Activated naive CD4-positive, alpha-beta T cell treated with anti-CD3 and anti-CD28 coated beads, Interleukin-2, amount 10 ng/mL, durations not matched to agents 7 days and 5 days (primary cell): ENCODE data around the gene KIF18B.

Source experiments
- CTCF ChIA-PET: fragments of 350-600 bp; sonication (Branson Sonifier 250); formaldehyde crosslinking; loops from one replicate; lab custom pipeline; 2021; ENCODE audit warnings: antibody characterized with exemption; lab: Charles Lee
- DNase-seq: peaks from one replicate; pipeline ENCODE4 v3.0.0-alpha.2; 2020
- H3K27ac Mint-ChIP-seq: one replicate; pipeline ENCODE4 v1.8.0; 2021; ENCODE audit warnings: mild to moderate bottlenecking, moderate library complexity, mixed read lengths
- H3K27me3 Mint-ChIP-seq: one replicate; pipeline ENCODE4 v1.8.0; 2021; ENCODE audit warnings: mild to moderate bottlenecking, mixed read lengths
- H3K36me3 Mint-ChIP-seq: one replicate; pipeline ENCODE4 v1.8.0; 2021; ENCODE audit warnings: mixed read lengths
- H3K4me1 Mint-ChIP-seq: one replicate; pipeline ENCODE4 v1.8.0; 2021; ENCODE audit warnings: mixed read lengths
- H3K4me3 Mint-ChIP-seq: one replicate; pipeline ENCODE4 v1.8.0; 2021; ENCODE audit warnings: mild to moderate bottlenecking, moderate library complexity, mixed read lengths
- H3K9me3 Mint-ChIP-seq: one replicate; pipeline ENCODE4 v1.8.0; 2021; ENCODE audit warnings: mixed read lengths

KIF18B gene

GRCh38 chr17:44947461-44948314 is at the start of gene KIF18B:
Gene KIF18B, minus strand, starts transcription at chr17:44947773. Its CDS starts 11,429 bp downstream, at chr17:44936344.
- Mint-ChIP-seq H3K9me3 (no peaks in the 10 kb centered on the region), H3K4me1 (peaks cover 45% of the 10 kb centered on the region), H3K4me3 (peak within 1 kb of the TSS; percentile 96), H3K36me3 (peaks cover 26% of the 10 kb centered on the region), H3K27ac (peak within 1 kb of the TSS; percentile 87), H3K27me3 (peaks cover 8% of the 10 kb centered on the region)
- CTCF ChIA-PET: no interaction called here
- peak; percentile 95 for DNase-seq

GRCh38 chr17:44996304-44996703 is 48.7 kb upstream of the KIF18B start:
- Mint-ChIP-seq H3K27me3 (peaks cover 62% of the 10 kb centered on the region), H3K36me3 (no peaks in the 10 kb centered on the region), H3K27ac (no peak overlapping the region), H3K4me1 (no peaks in the 10 kb centered on the region), H3K4me3 (no peak overlapping the region), H3K9me3 (no peaks in the 10 kb centered on the region)
- no peak for DNase-seq
- CTCF ChIA-PET: no interaction called here

GRCh38 chr17:44995436-44996001 is 47.9 kb upstream of the KIF18B start:
- H3K4me3 Mint-ChIP-seq: no peak overlapping the region
- no peaks in the 10 kb centered on the region for H3K9me3 Mint-ChIP-seq
- peaks cover 67% of the 10 kb centered on the region for H3K27me3 Mint-ChIP-seq
- H3K27ac Mint-ChIP-seq: no peak overlapping the region
- H3K4me1 Mint-ChIP-seq: no peaks in the 10 kb centered on the region
- CTCF ChIA-PET: no interaction called here
- DNase-seq: no peak
- no peaks in the 10 kb centered on the region for H3K36me3 Mint-ChIP-seq

- H3K36me3 Mint-ChIP-seq: no peaks in the 10 kb centered on the region
- CTCF ChIA-PET: interaction anchor here (1.0 to 1.6 kb wide), 3 partner anchors 30 to 213 kb away, joined by 3 to 4 read pairs (median 4); no protein-coding TSS in a partner anchor
- H3K27me3 Mint-ChIP-seq: peaks cover 84% of the 10 kb centered on the region
- no peak for DNase-seq
- H3K4me1 Mint-ChIP-seq: no peaks in the 10 kb centered on the region
- H3K9me3 Mint-ChIP-seq: no peaks in the 10 kb centered on the region
- H3K27ac Mint-ChIP-seq: no peak overlapping the region
- H3K4me3 Mint-ChIP-seq: no peak overlapping the region
Observed at GRCh38 chr17:44992242-44992939, 44.8 kb upstream of the KIF18B start.

GRCh38 chr17:44990994-44991393 is 43.4 kb upstream of the KIF18B start:
- Mint-ChIP-seq H3K36me3 (no peaks in the 10 kb centered on the region), H3K27ac (no peak overlapping the region), H3K4me1 (no peaks in the 10 kb centered on the region), H3K27me3 (peaks cover 83% of the 10 kb centered on the region), H3K4me3 (no peak overlapping the region), H3K9me3 (no peaks in the 10 kb centered on the region)
- CTCF ChIA-PET: interaction anchor here (0.8 to 1.6 kb wide), 2 partner anchors 19 to 212 kb away, joined by 3 to 4 read pairs; no protein-coding TSS in a partner anchor
- no peak for DNase-seq

- Mint-ChIP-seq H3K4me3 (no peak overlapping the region), H3K27ac (no peak overlapping the region), H3K9me3 (peaks cover 2% of the 10 kb centered on the region), H3K4me1 (no peaks in the 10 kb centered on the region), H3K27me3 (peaks cover 86% of the 10 kb centered on the region), H3K36me3 (no peaks in the 10 kb centered on the region)
- CTCF ChIA-PET: interaction anchor here (0.9 kb wide), 1 partner anchor 9 kb away, joined by 4 read pairs; no protein-coding TSS in a partner anchor
- DNase-seq: no peak
Observed at GRCh38 chr17:44989552-44990138, 42.1 kb upstream of the KIF18B start.

GRCh38 chr17:44988044-44988942 is 40.7 kb upstream of the KIF18B start:
- Mint-ChIP-seq H3K27ac (no peak overlapping the region), H3K4me3 (no peak overlapping the region), H3K4me1 (no peaks in the 10 kb centered on the region), H3K36me3 (no peaks in the 10 kb centered on the region), H3K9me3 (peaks cover 2% of the 10 kb centered on the region), H3K27me3 (peaks cover 80% of the 10 kb centered on the region)
- CTCF ChIA-PET: interaction anchor here (0.6 kb wide), 1 partner anchor 242 kb away, joined by 3 read pairs; no protein-coding TSS in a partner anchor
- DNase-seq: no peak

- Mint-ChIP-seq H3K9me3 (peaks cover 2% of the 10 kb centered on the region), H3K27ac (no peak overlapping the region)
- CTCF ChIA-PET: no interaction called here
Observed at GRCh38 chr17:44983563-44983962, 36.0 kb upstream of the KIF18B start.

GRCh38 chr17:44982113-44982702 is 34.6 kb upstream of the KIF18B start:
- Mint-ChIP-seq H3K27me3 (peaks cover 82% of the 10 kb centered on the region), H3K4me3 (no peak overlapping the region), H3K27ac (no peak overlapping the region), H3K4me1 (no peaks in the 10 kb centered on the region), H3K36me3 (no peaks in the 10 kb centered on the region), H3K9me3 (peaks cover 2% of the 10 kb centered on the region)
- CTCF ChIA-PET: interaction anchor here (0.7 kb wide), 1 partner anchor 217 kb away, joined by 3 read pairs; no protein-coding TSS in a partner anchor
- DNase-seq: no peak

More at GRCh38 chr17:44983563-44983962, 36.0 kb upstream of the KIF18B start:
- no peak for DNase-seq
- Mint-ChIP-seq H3K36me3 (no peaks in the 10 kb centered on the region), H3K4me1 (no peaks in the 10 kb centered on the region), H3K27me3 (peaks cover 82% of the 10 kb centered on the region), H3K4me3 (no peak overlapping the region)

GRCh38 chr17:44981221-44981968 is 33.8 kb upstream of the KIF18B start:
- CTCF ChIA-PET: interaction anchor here (0.6 kb wide), 1 partner anchor 967 kb away, joined by 3 read pairs; no protein-coding TSS in a partner anchor
- Mint-ChIP-seq H3K36me3 (no peaks in the 10 kb centered on the region), H3K27me3 (peaks cover 84% of the 10 kb centered on the region), H3K4me3 (no peak overlapping the region), H3K27ac (no peak overlapping the region), H3K9me3 (peaks cover 2% of the 10 kb centered on the region), H3K4me1 (no peaks in the 10 kb centered on the region)
- DNase-seq: no peak

GRCh38 chr17:44979426-44979995 is 31.9 kb upstream of the KIF18B start:
- no peak for DNase-seq
- CTCF ChIA-PET: interaction anchor here (1.1 kb wide), 1 partner anchor 120 kb away, joined by 6 read pairs; no protein-coding TSS in a partner anchor
- Mint-ChIP-seq H3K9me3 (no peaks in the 10 kb centered on the region), H3K27me3 (peaks cover 89% of the 10 kb centered on the region), H3K4me3 (no peak overlapping the region), H3K4me1 (no peaks in the 10 kb centered on the region), H3K36me3 (no peaks in the 10 kb centered on the region), H3K27ac (no peak overlapping the region)

- Mint-ChIP-seq H3K36me3 (no peaks in the 10 kb centered on the region), H3K27ac (no peak overlapping the region), H3K4me1 (no peaks in the 10 kb centered on the region), H3K27me3 (peaks cover 94% of the 10 kb centered on the region), H3K9me3 (no peaks in the 10 kb centered on the region), H3K4me3 (no peak overlapping the region)
- CTCF ChIA-PET: interaction anchor here (1.1 kb wide), 1 partner anchor 121 kb away, joined by 6 read pairs; no protein-coding TSS in a partner anchor
- no peak for DNase-seq
Observed at GRCh38 chr17:44978807-44979206, 31.2 kb upstream of the KIF18B start.
